Activated B cell treated with CpG ODN at 0.5 μM for 24 hours (primary cell): ENCODE data around the gene MMP19. TPM values are rescaled to one million over a fixed set of nuclear protein-coding genes. Genes with fewer than 3 reads are reported as not detected.
"Not testable (repeated sequence)": the region's sequence is repeated elsewhere in the genome, so short reads cannot be mapped to it uniquely, and the experiment has no call there.

Experiments
- ATAC-seq: fragments of 200-7000 bp; cut with Tn5 transposase; one replicate; pipeline ENCODE4 v1.10.0; 2021; ENCODE audit warnings: low read depth, mild to moderate bottlenecking, moderate library complexity
- CTCF ChIA-PET: fragments of 350-600 bp; sonication (Branson Sonifier 250); formaldehyde crosslinking; loops from one replicate; lab custom pipeline; 2021; ENCODE audit warnings: antibody characterized with exemption; lab: Charles Lee
- POLR2A ChIA-PET: fragments of 350-600 bp; sonication (Branson Sonifier 250); formaldehyde crosslinking; loops from one replicate; lab custom pipeline; 2021; ENCODE audit warnings: antibody characterized with exemption; lab: Charles Lee
- DNase-seq: peaks from one replicate; pipeline ENCODE4 v3.0.0; 2022
- H3K27ac Mint-ChIP-seq: one replicate; pipeline ENCODE4 v1.8.0; 2020; ENCODE audit warnings: mixed read lengths
- H3K27me3 Mint-ChIP-seq: one replicate; pipeline ENCODE4 v1.8.0; 2021; ENCODE audit warnings: mixed read lengths
- H3K36me3 Mint-ChIP-seq: one replicate; pipeline ENCODE4 v1.8.0; 2021; ENCODE audit warnings: low read depth, mixed read lengths
- H3K4me1 Mint-ChIP-seq: one replicate; pipeline ENCODE4 v1.8.0; 2021; ENCODE audit warnings: mixed read lengths
- H3K4me3 Mint-ChIP-seq: one replicate; pipeline ENCODE4 v1.8.0; 2020; ENCODE audit warnings: mild to moderate bottlenecking, mixed read lengths
- H3K9me3 Mint-ChIP-seq: one replicate; pipeline ENCODE4 v1.8.0; 2020; ENCODE audit warnings: mixed read lengths
- intact Hi-C: fragments of 100-400 bp; cut with micrococcal nuclease; formaldehyde crosslinking; loops from one replicate; pipeline ENCODE4 v1.15.1; 2024
- total RNA-seq: library from RNA; stranded (reverse); gene quantifications from 2 replicates; pipeline ENCODE4 v1.2.3, GENCODE V29; 2022
- TF ChIP-seq, protein P1 (sequence below): fragments of 200-600 bp; IDR thresholded peaks from one replicate; pipeline ENCODE4 v1.8.0; 2022; ENCODE audit warnings: antibody characterized with exemption, mild to moderate bottlenecking

Gene MMP19
- total RNA-seq, 1 donor from 2014 or later, result 0.31 TPM

- H3K4me1 Mint-ChIP-seq, result no peaks in the 10 kb centered on the region
- no peaks in the 10 kb centered on the region for H3K27me3 Mint-ChIP-seq
- no peak overlapping the region for H3K27ac Mint-ChIP-seq
- CTCF ChIA-PET, result no interaction called here
- ATAC-seq, result no peak
- no peak for DNase-seq
- H3K9me3 Mint-ChIP-seq, result peaks cover 8% of the 10 kb centered on the region
- intact Hi-C loops, result no loop called here
- POLR2A ChIA-PET, result no interaction called here
- TF ChIP-seq, protein P1, sequence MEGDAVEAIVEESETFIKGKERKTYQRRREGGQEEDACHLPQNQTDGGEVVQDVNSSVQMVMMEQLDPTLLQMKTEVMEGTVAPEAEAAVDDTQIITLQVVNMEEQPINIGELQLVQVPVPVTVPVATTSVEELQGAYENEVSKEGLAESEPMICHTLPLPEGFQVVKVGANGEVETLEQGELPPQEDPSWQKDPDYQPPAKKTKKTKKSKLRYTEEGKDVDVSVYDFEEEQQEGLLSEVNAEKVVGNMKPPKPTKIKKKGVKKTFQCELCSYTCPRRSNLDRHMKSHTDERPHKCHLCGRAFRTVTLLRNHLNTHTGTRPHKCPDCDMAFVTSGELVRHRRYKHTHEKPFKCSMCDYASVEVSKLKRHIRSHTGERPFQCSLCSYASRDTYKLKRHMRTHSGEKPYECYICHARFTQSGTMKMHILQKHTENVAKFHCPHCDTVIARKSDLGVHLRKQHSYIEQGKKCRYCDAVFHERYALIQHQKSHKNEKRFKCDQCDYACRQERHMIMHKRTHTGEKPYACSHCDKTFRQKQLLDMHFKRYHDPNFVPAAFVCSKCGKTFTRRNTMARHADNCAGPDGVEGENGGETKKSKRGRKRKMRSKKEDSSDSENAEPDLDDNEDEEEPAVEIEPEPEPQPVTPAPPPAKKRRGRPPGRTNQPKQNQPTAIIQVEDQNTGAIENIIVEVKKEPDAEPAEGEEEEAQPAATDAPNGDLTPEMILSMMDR, result no peak
- no peak overlapping the region for H3K4me3 Mint-ChIP-seq
- peaks cover 5% of the 10 kb centered on the region for H3K36me3 Mint-ChIP-seq
Measured at GRCh38 chr12:55875704-55876467, 33.1 kb upstream of the MMP19 start.

GRCh38 chr12:55874443-55874842, 31.7 kb upstream of the MMP19 start:
- no peaks in the 10 kb centered on the region for H3K4me1 Mint-ChIP-seq
- ATAC-seq (no peak), DNase-seq (no peak)
- no peak overlapping the region for H3K27ac Mint-ChIP-seq
- H3K27me3 Mint-ChIP-seq, result no peaks in the 10 kb centered on the region
- TF ChIP-seq, protein P1, result no peak
- ChIA-PET POLR2A (no interaction called here), CTCF (no interaction called here)
- no peak overlapping the region for H3K4me3 Mint-ChIP-seq
- peaks cover 5% of the 10 kb centered on the region for H3K36me3 Mint-ChIP-seq
- intact Hi-C loops, result no loop called here
- peaks cover 8% of the 10 kb centered on the region for H3K9me3 Mint-ChIP-seq

- H3K36me3 Mint-ChIP-seq, H3K4me3 Mint-ChIP-seq, H3K9me3 Mint-ChIP-seq, DNase-seq, CTCF ChIA-PET, POLR2A ChIA-PET, H3K27ac Mint-ChIP-seq, ATAC-seq, H3K27me3 Mint-ChIP-seq, H3K4me1 Mint-ChIP-seq, intact Hi-C loops: not testable (repeated sequence)
Measured at GRCh38 chr12:55866454-55867004, 23.8 kb upstream of the MMP19 start.

GRCh38 chr12:55865327-55865726, 22.6 kb upstream of the MMP19 start:
- no peaks in the 10 kb centered on the region for H3K4me1 Mint-ChIP-seq
- H3K4me3 Mint-ChIP-seq, result no peak overlapping the region
- no peaks in the 10 kb centered on the region for H3K27me3 Mint-ChIP-seq
- DNase-seq (no peak), ATAC-seq (no peak)
- intact Hi-C loops, result no loop called here
- peaks cover 4% of the 10 kb centered on the region for H3K9me3 Mint-ChIP-seq
- CTCF ChIA-PET, result no interaction called here
- no peak overlapping the region for H3K27ac Mint-ChIP-seq
- H3K36me3 Mint-ChIP-seq, result no peaks in the 10 kb centered on the region
- POLR2A ChIA-PET, result no interaction called here
- TF ChIP-seq, protein P1, result no peak

- H3K27me3 Mint-ChIP-seq, intact Hi-C loops, H3K27ac Mint-ChIP-seq, H3K4me3 Mint-ChIP-seq, CTCF ChIA-PET, DNase-seq, H3K36me3 Mint-ChIP-seq, H3K4me1 Mint-ChIP-seq, ATAC-seq, H3K9me3 Mint-ChIP-seq: not testable (repeated sequence)
- POLR2A ChIA-PET, result interaction anchor here (0.6 kb wide), 1 partner anchor 1363 kb away, joined by 3 read pairs; no protein-coding TSS in a partner anchor
Measured at GRCh38 chr12:55862931-55863330, 20.2 kb upstream of the MMP19 start.

DNA sequence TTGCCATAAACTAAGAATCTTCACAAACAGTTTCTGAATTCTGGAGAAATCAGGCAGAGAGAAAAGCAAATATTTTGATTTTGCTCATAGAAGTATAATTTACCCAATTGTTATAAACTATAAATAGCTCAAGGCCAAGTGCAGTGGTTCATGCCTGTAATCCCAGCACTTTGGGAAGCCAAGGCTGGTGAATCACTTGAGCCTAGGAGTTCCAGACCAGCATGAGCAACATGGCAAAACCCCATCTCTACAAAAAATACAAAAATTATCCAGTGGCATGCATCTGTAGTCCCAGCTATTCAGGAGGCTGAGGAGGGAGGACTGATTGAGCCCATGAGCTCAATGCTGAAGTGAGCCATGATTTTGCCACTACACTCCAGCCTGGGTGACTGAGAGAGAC, 19.6 kb upstream of the MMP19 start:
- ChIA-PET POLR2A (no interaction called here), CTCF (no interaction called here)

More for the DNA sequence above, 19.6 kb upstream of the MMP19 start:
- no peak overlapping the region for H3K27ac Mint-ChIP-seq
- no peaks in the 10 kb centered on the region for H3K36me3 Mint-ChIP-seq
- no peak overlapping the region for H3K4me3 Mint-ChIP-seq
- no peak for DNase-seq
- H3K9me3 Mint-ChIP-seq, result peaks cover 4% of the 10 kb centered on the region
- no peaks in the 10 kb centered on the region for H3K27me3 Mint-ChIP-seq
- ATAC-seq, result no peak
- H3K4me1 Mint-ChIP-seq, result no peaks in the 10 kb centered on the region
- TF ChIP-seq, protein P1, result no peak
- intact Hi-C loops, result no loop called here
